Endothelial cell of umbilical vein (primary cell): ENCODE data around the gene BTBD8. TPM values are rescaled to one million over a fixed set of nuclear protein-coding genes. Genes with fewer than 3 reads are reported as not detected.

Source experiments
- BruUV-seq: library from RNA; stranded (reverse); fragments of 400-500 nt; replicated peaks from 2 replicates; lab custom pipeline; 2021; lab: Mats Ljungman, UMichigan
- CTCF ChIA-PET: fragments of 300-600, 350-600 bp; sonication (Branson Sonifier 250); formaldehyde crosslinking; loops from one replicate; lab custom pipeline; 2021; ENCODE audit warnings: antibody characterized with exemption, inconsistent platforms; lab: Charles Lee
- POLR2A ChIA-PET: fragments of 300-600, 350-600 bp; sonication (Branson Sonifier 250); formaldehyde crosslinking; loops from one replicate; lab custom pipeline; 2021; ENCODE audit warnings: antibody characterized with exemption, inconsistent platforms; lab: Charles Lee
- DNase-seq: peaks from one replicate; pipeline ENCODE4 v3.0.0-alpha.2; 2011; ENCODE audit warnings: low read depth, low spot score
- FAIRE-seq: peaks from 2 replicates; lab custom pipeline; 2011; peaks lifted over from hg19 to GRCh38; lab: Jason Lieb, UNC
- H2AFZ ChIP-seq: 2 replicates; pipeline ENCODE4 v1.6.0; 2012; ENCODE audit warnings: low read depth, low read length, control low read depth, inconsistent platforms
- H3K27ac ChIP-seq: 2 replicates; pipeline ENCODE4 v1.5.1; 2011; ENCODE audit warnings: low read depth, mild to moderate bottlenecking, control low read depth, low read length, moderate library complexity; ENCODE audit not compliant: insufficient read depth
- H3K27me3 ChIP-seq, 2 experiments: 2 replicates each; pipeline versions ENCODE4 v1.6.0 to v1.6.1; 2011; ENCODE audit warnings: low read length in 2 of 2, mixed read lengths in 1 of 2; ENCODE audit not compliant: control insufficient read depth in 2 of 2, insufficient read depth in 2 of 2
- H3K36me3 ChIP-seq, 2 experiments: 2 replicates in 1 of 2; 3 replicates in 1 of 2; pipeline ENCODE4 v1.5.1; 2011; ENCODE audit warnings: low read length in 2 of 2, mild to moderate bottlenecking in 1 of 2, moderate library complexity in 1 of 2; ENCODE audit not compliant: control insufficient read depth in 2 of 2, insufficient read depth in 2 of 2; ENCODE audit errors: extremely low read depth in 1 of 2
- H3K4me1 ChIP-seq: 3 replicates; pipeline ENCODE4 v1.5.1; 2011; ENCODE audit warnings: mild to moderate bottlenecking, low read length; ENCODE audit not compliant: control insufficient read depth, insufficient read depth; ENCODE audit errors: extremely low read depth
- H3K4me2 ChIP-seq: 2 replicates; pipeline ENCODE4 v1.6.1; 2011; ENCODE audit warnings: low read length, control low read depth, mixed read lengths; ENCODE audit not compliant: insufficient read depth
- H3K4me3 ChIP-seq, 3 experiments: fragments of 200-600 bp in 1 of 3; sonication (generic), shearing (Covaris generic) in 1 of 3; replicated peaks in 1 of 3; 2 replicates each; pipeline ENCODE4 v1.5.1; 2011 to 2016; ENCODE audit warnings: control low read depth in 3 of 3, low read length in 3 of 3, mild to moderate bottlenecking in 2 of 3, inconsistent platforms in 1 of 3, low read depth in 1 of 3, moderate library complexity in 1 of 3; ENCODE audit not compliant: insufficient read depth in 1 of 3
- H3K79me2 ChIP-seq: 2 replicates; pipeline ENCODE4 v1.6.0; 2012; ENCODE audit warnings: low read length, inconsistent platforms; ENCODE audit not compliant: control insufficient read depth, insufficient read depth
- H3K9ac ChIP-seq: replicated peaks from 2 replicates; pipeline ENCODE3; 2011; ENCODE audit warnings: low read length, control low read depth; ENCODE audit not compliant: insufficient read depth; ENCODE audit errors: extremely low read depth
- H3K9me1 ChIP-seq: replicated peaks from 3 replicates; pipeline ENCODE4 v1.6.0; 2011; ENCODE audit warnings: mild to moderate bottlenecking, low read length; ENCODE audit not compliant: control insufficient read depth, insufficient read depth; ENCODE audit errors: extremely low read depth
- H3K9me3 ChIP-seq: replicated peaks from 2 replicates; pipeline ENCODE4 v1.5.1; 2012; ENCODE audit warnings: low read length, inconsistent platforms; ENCODE audit not compliant: control insufficient read depth, insufficient read depth
- H4K20me1 ChIP-seq: replicated peaks from 2 replicates; pipeline ENCODE3; 2011; ENCODE audit warnings: mild to moderate bottlenecking, low read length; ENCODE audit not compliant: control insufficient read depth, insufficient read depth; ENCODE audit errors: extremely low read depth
- EZH2 ChIP-seq: IDR thresholded peaks from 2 replicates; pipeline ENCODE4 v1.6.1; 2012; ENCODE audit warnings: borderline replicate concordance, low read depth, mild to moderate bottlenecking, moderate library complexity, low read length, inconsistent platforms; ENCODE audit not compliant: severe bottlenecking
- FOS ChIP-seq: IDR thresholded peaks from 2 replicates; pipeline ENCODE4 v1.6.1; 2011; ENCODE audit warnings: mild to moderate bottlenecking, low read length, moderate library complexity, borderline replicate concordance; ENCODE audit not compliant: insufficient read depth
- GATA2 ChIP-seq: IDR thresholded peaks from 2 replicates; pipeline ENCODE4 v1.7.0; 2011; ENCODE audit warnings: low read depth, mild to moderate bottlenecking, moderate library complexity, mixed read lengths, low read length; ENCODE audit not compliant: insufficient read length, insufficient read depth
- JUN ChIP-seq: IDR thresholded peaks from 2 replicates; pipeline ENCODE4 v1.6.1; 2011; ENCODE audit warnings: borderline replicate concordance, low read depth; ENCODE audit not compliant: insufficient read length, insufficient read depth
- MYC ChIP-seq: IDR thresholded peaks from one replicate; pipeline ENCODE4 v1.6.1; 2011; ENCODE audit warnings: mild to moderate bottlenecking, low read depth, low read length
- POLR2A ChIP-seq: IDR thresholded peaks from 2 replicates; pipeline ENCODE4 v1.6.1; 2012; ENCODE audit warnings: low read depth, mild to moderate bottlenecking, control low read depth, low read length
- POLR2AphosphoS5 ChIP-seq: IDR thresholded peaks from 2 replicates; pipeline ENCODE4 v1.6.1; 2012; ENCODE audit warnings: low read depth, mild to moderate bottlenecking, control low read depth, low read length, moderate library complexity; ENCODE audit not compliant: insufficient read depth
- dilution Hi-C: fragments of 300-500 bp; cut with MboI; formaldehyde crosslinking; loops from one replicate; pipeline ENCODE4 v1.15.0; 2019; ENCODE audit warnings: low sequenced_read_pairs; ENCODE audit not compliant: extremely low pct_ligation_motif_present
- intact Hi-C: fragments of 100-400 bp; cut with micrococcal nuclease; formaldehyde crosslinking; loops from one replicate; pipeline ENCODE4 v1.10.0; 2022
- polyA plus RNA-seq, 4 experiments: library from polyadenylated mRNA; depleted of rRNA in 3 of 4; stranded (reverse) in 3 of 4; unstranded in 1 of 4; fragments of >200 nt; gene quantifications; 2 replicates each; pipeline versions ENCODE4 v1.2.1 to v1.2.3, GENCODE V29; 2011 to 2012; ENCODE audit warnings: missing spikeins in 1 of 4
- total RNA-seq: library from RNA; stranded (reverse); gene quantifications from 2 replicates; pipeline ENCODE4 v1.2.3, GENCODE V29; 2021
- TF ChIP-seq, protein P1 (sequence below): IDR thresholded peaks from 2 replicates; pipeline ENCODE4 v1.6.1; 2011; ENCODE audit not compliant: insufficient read depth, insufficient read length
- TF ChIP-seq, protein P2 (sequence below), 2 donors: IDR thresholded peaks; 1 replicate in 1 of 2; 2 replicates in 1 of 2; pipeline ENCODE4 v1.5.1; 2011; ENCODE audit warnings: low read length in 2 of 2, mild to moderate bottlenecking in 2 of 2, moderate library complexity in 2 of 2, control low read depth in 1 of 2, inconsistent platforms in 1 of 2, low read depth in 1 of 2; ENCODE audit not compliant: insufficient read depth in 1 of 2; ENCODE audit errors: extremely low read depth in 1 of 2

BTBD8 gene
- total and polyA plus RNA-seq, 2 donors (not counting 3 experiments of a cell fraction or from before 2014, with no cell fraction given): 0.36 to 1.7 TPM

DNA sequence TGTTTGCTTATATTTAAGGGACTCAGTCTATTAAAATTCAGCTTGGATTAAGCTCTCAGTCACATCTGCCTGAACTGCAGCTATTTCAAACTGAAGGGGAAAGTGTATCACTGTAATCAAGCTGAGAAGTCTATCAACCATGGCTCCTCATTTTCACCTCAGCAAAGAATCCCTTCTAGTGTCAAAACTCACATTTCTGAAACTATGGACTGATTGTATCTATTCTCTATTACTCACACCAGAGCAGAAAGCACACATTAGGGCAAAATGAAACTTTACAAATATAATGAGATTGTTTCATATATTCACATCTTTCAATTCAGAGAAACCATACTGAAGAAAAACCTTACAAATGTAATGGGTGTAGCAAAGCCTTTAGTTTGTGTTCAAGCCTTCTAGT is 123.0 kb downstream of the BTBD8 start:
- no TSS peak for BruUV-seq
- no peaks in the 10 kb centered on the region for H3K9me1 ChIP-seq
- no peak for FAIRE-seq

More for the DNA sequence above, 123.0 kb downstream of the BTBD8 start:
- intact Hi-C loops (no loop called here), dilution Hi-C loops (no loop called here)
- Histone ChIP-seq H3K9me3 (no peaks in the 10 kb centered on the region), H3K36me3 (no peaks in the 10 kb centered on the region), H3K9ac (no peak overlapping the region), H3K27ac (no peak overlapping the region), H3K4me2 (no peak overlapping the region), H3K4me1 (no peaks in the 10 kb centered on the region), H2AFZ (no peak overlapping the region), H4K20me1 (no peaks in the 10 kb centered on the region), H3K27me3 (peaks cover 2% of the 10 kb centered on the region in 2 experiments), H3K79me2 (no peaks in the 10 kb centered on the region), H3K4me3 (no peak overlapping the region)
- DNase-seq: no peak
- ChIA-PET POLR2A (no interaction called here), CTCF (no interaction called here)
- TF ChIP-seq JUN (no peak), MYC (no peak), FOS (no peak), POLR2A (no peak), GATA2 (no peak), POLR2AphosphoS5 (no peak), EZH2 (no peak)
- TF ChIP-seq, protein P1, sequence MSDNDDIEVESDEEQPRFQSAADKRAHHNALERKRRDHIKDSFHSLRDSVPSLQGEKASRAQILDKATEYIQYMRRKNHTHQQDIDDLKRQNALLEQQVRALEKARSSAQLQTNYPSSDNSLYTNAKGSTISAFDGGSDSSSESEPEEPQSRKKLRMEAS: no peak
- TF ChIP-seq, protein P2, sequence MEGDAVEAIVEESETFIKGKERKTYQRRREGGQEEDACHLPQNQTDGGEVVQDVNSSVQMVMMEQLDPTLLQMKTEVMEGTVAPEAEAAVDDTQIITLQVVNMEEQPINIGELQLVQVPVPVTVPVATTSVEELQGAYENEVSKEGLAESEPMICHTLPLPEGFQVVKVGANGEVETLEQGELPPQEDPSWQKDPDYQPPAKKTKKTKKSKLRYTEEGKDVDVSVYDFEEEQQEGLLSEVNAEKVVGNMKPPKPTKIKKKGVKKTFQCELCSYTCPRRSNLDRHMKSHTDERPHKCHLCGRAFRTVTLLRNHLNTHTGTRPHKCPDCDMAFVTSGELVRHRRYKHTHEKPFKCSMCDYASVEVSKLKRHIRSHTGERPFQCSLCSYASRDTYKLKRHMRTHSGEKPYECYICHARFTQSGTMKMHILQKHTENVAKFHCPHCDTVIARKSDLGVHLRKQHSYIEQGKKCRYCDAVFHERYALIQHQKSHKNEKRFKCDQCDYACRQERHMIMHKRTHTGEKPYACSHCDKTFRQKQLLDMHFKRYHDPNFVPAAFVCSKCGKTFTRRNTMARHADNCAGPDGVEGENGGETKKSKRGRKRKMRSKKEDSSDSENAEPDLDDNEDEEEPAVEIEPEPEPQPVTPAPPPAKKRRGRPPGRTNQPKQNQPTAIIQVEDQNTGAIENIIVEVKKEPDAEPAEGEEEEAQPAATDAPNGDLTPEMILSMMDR (IDR thresholded peaks at IDR 0.05; ENCODE audit: extremely low read depth in 1 of 2, insufficient read depth in 1 of 2, low read depth in 1 of 2, low read length in 2 of 2): no peak
